NB4 (cell line): ENCODE data around the gene GPR146.

ENCODE experiments used
- MYC ChIP-seq: IDR thresholded peaks from 2 replicates; pipeline ENCODE4 v1.6.1; 2011; ENCODE audit warnings: low read depth, low read length
- POLR2A ChIP-seq: IDR thresholded peaks from 2 replicates; pipeline ENCODE4 v1.6.1; 2011; ENCODE audit warnings: mild to moderate bottlenecking; ENCODE audit not compliant: insufficient read length; ENCODE audit errors: extremely low read depth
- TF ChIP-seq, protein P1 (sequence below): IDR thresholded peaks from one replicate; pipeline ENCODE4 v1.5.1; 2012; ENCODE audit warnings: low read depth, low read length
- TF ChIP-seq, protein P2 (sequence below): IDR thresholded peaks from 2 replicates; pipeline ENCODE4 v1.6.1; 2011; ENCODE audit warnings: low read depth, low read length

DNA sequence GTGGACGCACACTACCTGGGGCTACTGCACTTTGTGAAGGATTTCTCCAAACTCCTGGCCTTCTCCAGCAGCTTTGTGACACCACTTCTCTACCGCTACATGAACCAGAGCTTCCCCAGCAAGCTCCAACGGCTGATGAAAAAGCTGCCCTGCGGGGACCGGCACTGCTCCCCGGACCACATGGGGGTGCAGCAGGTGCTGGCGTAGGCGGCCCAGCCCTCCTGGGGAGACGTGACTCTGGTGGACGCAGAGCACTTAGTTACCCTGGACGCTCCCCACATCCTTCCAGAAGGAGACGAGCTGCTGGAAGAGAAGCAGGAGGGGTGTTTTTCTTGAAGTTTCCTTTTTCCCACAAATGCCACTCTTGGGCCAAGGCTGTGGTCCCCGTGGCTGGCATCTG is 14.0 kb downstream of the GPR146 start:
- TF ChIP-seq, protein P1, sequence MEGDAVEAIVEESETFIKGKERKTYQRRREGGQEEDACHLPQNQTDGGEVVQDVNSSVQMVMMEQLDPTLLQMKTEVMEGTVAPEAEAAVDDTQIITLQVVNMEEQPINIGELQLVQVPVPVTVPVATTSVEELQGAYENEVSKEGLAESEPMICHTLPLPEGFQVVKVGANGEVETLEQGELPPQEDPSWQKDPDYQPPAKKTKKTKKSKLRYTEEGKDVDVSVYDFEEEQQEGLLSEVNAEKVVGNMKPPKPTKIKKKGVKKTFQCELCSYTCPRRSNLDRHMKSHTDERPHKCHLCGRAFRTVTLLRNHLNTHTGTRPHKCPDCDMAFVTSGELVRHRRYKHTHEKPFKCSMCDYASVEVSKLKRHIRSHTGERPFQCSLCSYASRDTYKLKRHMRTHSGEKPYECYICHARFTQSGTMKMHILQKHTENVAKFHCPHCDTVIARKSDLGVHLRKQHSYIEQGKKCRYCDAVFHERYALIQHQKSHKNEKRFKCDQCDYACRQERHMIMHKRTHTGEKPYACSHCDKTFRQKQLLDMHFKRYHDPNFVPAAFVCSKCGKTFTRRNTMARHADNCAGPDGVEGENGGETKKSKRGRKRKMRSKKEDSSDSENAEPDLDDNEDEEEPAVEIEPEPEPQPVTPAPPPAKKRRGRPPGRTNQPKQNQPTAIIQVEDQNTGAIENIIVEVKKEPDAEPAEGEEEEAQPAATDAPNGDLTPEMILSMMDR: no peak
- TF ChIP-seq MYC (no peak), POLR2A (no peak)
- TF ChIP-seq, protein P2, sequence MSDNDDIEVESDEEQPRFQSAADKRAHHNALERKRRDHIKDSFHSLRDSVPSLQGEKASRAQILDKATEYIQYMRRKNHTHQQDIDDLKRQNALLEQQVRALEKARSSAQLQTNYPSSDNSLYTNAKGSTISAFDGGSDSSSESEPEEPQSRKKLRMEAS: no peak
